K562 (cell line): Measurements from ENCODE around the gene MRPS31. TPM values are rescaled to one million over a fixed set of nuclear protein-coding genes. Genes with fewer than 3 reads are reported as not detected.

ENCODE experiments used
- ATAC-seq: fragments of 200-7000 bp; cut with Tn5 transposase; 3 replicates; pipeline ENCODE4 v1.9.1; 2020; ENCODE audit warnings: moderate library complexity
- BruUV-seq: library from RNA; stranded (reverse); fragments of 400-500 nt; replicated peaks from 2 replicates; lab custom pipeline; 2021; lab: Mats Ljungman, UMichigan
- CTCF ChIA-PET: fragments of 300-600 bp; formaldehyde crosslinking; extraction: SDS; loops from one replicate; lab custom pipeline; 2021; ENCODE audit warnings: low intra/inter-chr PET ratio; lab: Yijun Ruan, JAX
- POLR2A ChIA-PET: fragments of 300-600, 350-650 bp; sonication (Branson Sonifier 250); formaldehyde crosslinking; extraction: SDS; loops from one replicate; lab custom pipeline; 2021; ENCODE audit warnings: antibody characterized with exemption, inconsistent platforms; lab: Yijun Ruan, JAX
- DNase-seq, 4 experiments: peaks; one replicate each; pipeline versions ENCODE4 v3.0.0 to v3.0.0-alpha.2; 2011 to 2018; ENCODE audit warnings: low spot score in 3 of 4, mixed read lengths in 3 of 4; ENCODE audit errors: extremely low read depth in 1 of 4
- FAIRE-seq: peaks from 2 replicates; lab custom pipeline; 2011; peaks lifted over from hg19 to GRCh38; lab: Jason Lieb, UNC
- H2AFZ ChIP-seq: 2 replicates; pipeline ENCODE4 v1.6.0; 2011; ENCODE audit warnings: low read depth, low read length, control low read depth, inconsistent platforms
- H3K27ac ChIP-seq: fragments of 200-600 bp; 3 replicates; pipeline ENCODE4 v1.8.0; 2011; ENCODE audit warnings: low read depth, mild to moderate bottlenecking, control low read depth, inconsistent platforms, low read length, moderate library complexity, mixed read lengths; ENCODE audit errors: extremely low read depth
- H3K27me3 ChIP-seq, 2 experiments: fragments of 300-600 bp in 1 of 2; 2 replicates in 1 of 2; 3 replicates in 1 of 2; pipeline versions ENCODE4 v1.6.0 to v1.8.0; 2011; ENCODE audit warnings: inconsistent platforms in 2 of 2, low read length in 2 of 2, mild to moderate bottlenecking in 1 of 2, mixed read lengths in 1 of 2, moderate library complexity in 1 of 2; ENCODE audit not compliant: control insufficient read depth in 2 of 2, insufficient read depth in 2 of 2
- H3K36me3 ChIP-seq: fragments of 300-600 bp; 3 replicates; pipeline ENCODE4 v1.8.0; 2011; ENCODE audit warnings: mild to moderate bottlenecking, low read length, inconsistent platforms; ENCODE audit not compliant: control insufficient read depth, insufficient read depth
- H3K4me1 ChIP-seq, 2 experiments: fragments of 200-600 bp in 1 of 2; replicated peaks in 1 of 2; 2 replicates in 1 of 2; 3 replicates in 1 of 2; pipeline versions ENCODE4 v1.5.1 to v1.8.0; 2011; ENCODE audit warnings: inconsistent platforms in 2 of 2, low read length in 2 of 2, mild to moderate bottlenecking in 1 of 2, mixed read lengths in 1 of 2, moderate library complexity in 1 of 2; ENCODE audit not compliant: control insufficient read depth in 2 of 2, insufficient read depth in 2 of 2
- H3K4me2 ChIP-seq: 2 replicates; pipeline ENCODE4 v1.6.1; 2011; ENCODE audit warnings: low read length, control low read depth, inconsistent platforms, mixed read lengths; ENCODE audit not compliant: insufficient read depth
- H3K4me3 ChIP-seq: fragments of 200-600 bp; sonication (generic), shearing (Covaris generic); 2 replicates; pipeline ENCODE4 v1.5.1; 2016; ENCODE audit warnings: control low read depth, inconsistent platforms
- H3K79me2 ChIP-seq: fragments of 200-600 bp; 3 replicates; pipeline ENCODE4 v1.8.0; 2011; ENCODE audit warnings: low read length, inconsistent platforms; ENCODE audit not compliant: control insufficient read depth, insufficient read depth
- H3K9ac ChIP-seq, 2 experiments: 2 replicates each; pipeline versions ENCODE4 v1.6.0 to v1.6.1; 2011; ENCODE audit warnings: low read depth in 2 of 2, low read length in 2 of 2, control low read depth in 1 of 2, inconsistent platforms in 1 of 2, mild to moderate bottlenecking in 1 of 2, mixed read lengths in 1 of 2; ENCODE audit not compliant: insufficient read depth in 1 of 2
- H3K9me1 ChIP-seq: one replicate; pipeline ENCODE4 v1.6.0; 2011; ENCODE audit warnings: inconsistent platforms, mild to moderate bottlenecking, low read length, moderate library complexity; ENCODE audit not compliant: control insufficient read depth, insufficient read depth
- H3K9me3 ChIP-seq: replicated peaks from 2 replicates; pipeline ENCODE4 v1.5.1; 2011; ENCODE audit warnings: low read depth, low read length, inconsistent platforms; ENCODE audit not compliant: control insufficient read depth, insufficient read depth
- H4K20me1 ChIP-seq: replicated peaks from 2 replicates; pipeline ENCODE4 v1.6.1; 2011; ENCODE audit warnings: low read length, inconsistent platforms, mixed read lengths; ENCODE audit not compliant: control insufficient read depth, insufficient read depth
- KAT7 ChIP-seq: sonication (generic); formaldehyde crosslinking; IDR thresholded peaks from 2 replicates; pipeline ENCODE4 v1.8.0; 2022; ENCODE audit warnings: missing genetic modification reagents, mild to moderate bottlenecking, borderline replicate concordance
- MCM2 ChIP-seq: fragments of 450-650 bp; IDR thresholded peaks from 2 replicates; pipeline ENCODE4 v1.6.1; 2017; ENCODE audit warnings: low read depth, mild to moderate bottlenecking
- NELFE ChIP-seq: IDR thresholded peaks from 2 replicates; pipeline ENCODE4 v1.6.1; 2011; ENCODE audit warnings: mild to moderate bottlenecking; ENCODE audit not compliant: insufficient read depth, insufficient read length
- SRSF9 ChIP-seq: fragments of 200-400 bp; formaldehyde crosslinking; IDR thresholded peaks from 2 replicates; pipeline ENCODE4 v1.6.1; 2017; ENCODE audit warnings: low read depth, low read length, borderline replicate concordance
- WGBS: fragments of 100-300 bp; shearing (Covaris generic); methylation state at CpG from one replicate; pipeline ENCODE4 v1.1.6; 2016; ENCODE audit warnings: low coverage, mixed read lengths; ENCODE audit not compliant: insufficient coverage; ENCODE audit errors: missing lambda C conversion rate; 5-methylcytosine and 5-hydroxymethylcytosine counted together
- in situ Hi-C: fragments of 300-500 bp; cut with MboI; formaldehyde crosslinking; loops from 4 replicates; pipeline ENCODE4 v1.15.0; 2018; ENCODE audit warnings: inconsistent platforms, mixed read lengths
- intact Hi-C: fragments of 100-400 bp; cut with micrococcal nuclease; formaldehyde crosslinking; loops from 2 replicates; pipeline ENCODE4 v1.14.2; 2022
- polyA plus RNA-seq, 8 experiments: library from polyadenylated mRNA; depleted of rRNA in 4 of 8; stranded (reverse) in 5 of 8; unstranded in 3 of 8; fragments of >200 nt; fragmentation: Nextera tagmentation in 2 of 8; fragmentation: Illumina TruSeq in 1 of 8; extraction: Ambion mirVana in 2 of 8; extraction: Trizol in 1 of 8; gene quantifications; 2 replicates each; pipeline versions ENCODE4 v1.2.1 to v1.2.3, GENCODE V29; 2011 to 2014; ENCODE audit warnings: inconsistent platforms in 1 of 8, missing spikeins in 1 of 8
- total RNA-seq, 7 experiments: library from RNA; depleted of rRNA in 6 of 7; stranded (reverse); fragments of >200 nt in 6 of 7; fragmentation: Illumina TruSeq in 2 of 7; extraction: Trizol in 2 of 7; gene quantifications; 2 replicates each; pipeline versions ENCODE4 v1.2.1 to v1.2.3, GENCODE V29; 2011 to 2021; ENCODE audit warnings: low replicate concordance in 1 of 7
- TF ChIP-seq, protein P1 (sequence below): fragments of 250-450 bp; sonication (Bioruptor Pico); IDR thresholded peaks from 2 replicates; pipeline ENCODE4 v1.5.0; 2021
- TF ChIP-seq, protein P2 (sequence below): fragments of 150-350 bp; conservative IDR thresholded peaks from 2 replicates; pipeline ENCODE4 v1.6.1; 2014; ENCODE audit warnings: low read length
- TF ChIP-seq, protein P3 (sequence below): fragments of 250-450 bp; sonication (Bioruptor Pico); IDR thresholded peaks from 2 replicates; pipeline ENCODE4 v1.5.0; 2020; ENCODE audit warnings: mild to moderate bottlenecking, borderline replicate concordance
- TF ChIP-seq, protein P4 (sequence below): fragments of 250-450 bp; sonication (Bioruptor Pico); IDR thresholded peaks from 2 replicates; pipeline ENCODE4 v1.8.0; 2022; ENCODE audit warnings: inconsistent platforms
- TF ChIP-seq, protein P5 (sequence below): fragments of 450-650 bp; formaldehyde crosslinking; IDR thresholded peaks from 2 replicates; pipeline ENCODE4 v1.4.0; 2020; ENCODE audit warnings: mild to moderate bottlenecking, moderate library complexity

Gene MRPS31
- total and polyA plus RNA-seq, 9 of the 15 experiments (the other 6 are each of a cell fraction or from before 2014, with no cell fraction given), result 20.3 to 57.8 (median 37.1) TPM

DNA sequence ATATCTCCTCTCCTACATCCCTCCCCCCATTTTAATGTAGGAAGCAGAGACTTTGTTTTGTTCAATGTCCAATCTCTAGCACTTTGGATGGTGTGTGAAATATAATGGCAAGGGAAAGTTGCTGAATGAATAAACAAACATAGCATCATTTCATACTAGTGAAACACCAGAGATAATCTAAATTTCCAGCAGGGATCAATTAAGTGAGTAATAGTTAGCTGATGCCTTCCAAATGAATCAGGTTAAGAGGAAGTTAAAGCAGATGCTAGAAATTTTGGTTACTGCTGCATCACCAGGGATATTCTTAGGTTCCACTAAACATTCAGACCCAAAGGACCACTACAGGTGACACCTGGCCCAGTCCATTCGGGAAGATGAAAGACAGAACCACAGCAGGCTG is 8.1 kb downstream of the MRPS31 start (continued):
- TF ChIP-seq, protein P1, sequence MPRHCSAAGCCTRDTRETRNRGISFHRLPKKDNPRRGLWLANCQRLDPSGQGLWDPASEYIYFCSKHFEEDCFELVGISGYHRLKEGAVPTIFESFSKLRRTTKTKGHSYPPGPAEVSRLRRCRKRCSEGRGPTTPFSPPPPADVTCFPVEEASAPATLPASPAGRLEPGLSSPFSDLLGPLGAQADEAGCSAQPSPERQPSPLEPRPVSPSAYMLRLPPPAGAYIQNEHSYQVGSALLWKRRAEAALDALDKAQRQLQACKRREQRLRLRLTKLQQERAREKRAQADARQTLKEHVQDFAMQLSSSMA (CRISPR knock-in tag), result no peak

DNA sequence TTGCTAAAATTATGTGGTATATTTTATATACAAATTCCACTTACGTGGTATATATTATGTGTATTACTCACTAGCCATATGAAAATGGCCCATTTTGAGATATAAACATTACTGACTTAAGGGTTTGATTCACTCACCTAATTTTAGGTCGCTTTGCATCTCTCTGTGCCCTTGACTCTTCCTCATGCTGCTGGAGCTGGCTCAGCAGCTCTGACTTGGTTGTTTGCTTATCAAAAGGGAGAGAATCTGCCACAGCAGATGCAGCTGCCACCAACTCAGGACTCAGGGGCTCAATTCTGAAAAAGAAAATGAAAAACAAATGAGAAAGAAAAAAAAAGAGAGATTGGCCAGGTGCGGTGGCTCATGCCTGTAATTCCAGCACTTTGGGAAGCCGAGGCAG is 12.2 kb downstream of the MRPS31 start:
- Histone ChIP-seq H2AFZ (no peak overlapping the region), H3K27me3 (no peaks in the 10 kb centered on the region), H3K4me3 (no peak overlapping the region), H3K27ac (no peak overlapping the region), H3K4me2 (no peak overlapping the region), H3K9ac (no peak overlapping the region), H3K4me1 (no peaks in the 10 kb centered on the region), H3K9me1 (no peaks in the 10 kb centered on the region), H3K36me3 (peaks cover 36% of the 10 kb centered on the region; the same call in 2 of the 3 replicates), H3K9me3 (no peaks in the 10 kb centered on the region), H3K79me2 (no peaks in the 10 kb centered on the region), H4K20me1 (no peaks in the 10 kb centered on the region; the same call in 1 of the 2 replicates)
- BruUV-seq, result no TSS peak
- ChIA-PET POLR2A (no interaction called here), CTCF (no interaction called here)
- in situ Hi-C loops (no loop called here), intact Hi-C loops (no loop called here)
- no peak for ATAC-seq
- no peak for FAIRE-seq
- DNase-seq, result no peak
- 96% methylated on average over 4 of the region's 4 CpGs for WGBS
- no peak for TF ChIP-seq KAT7 (CRISPR knock-in tag)
- TF ChIP-seq, protein P2, sequence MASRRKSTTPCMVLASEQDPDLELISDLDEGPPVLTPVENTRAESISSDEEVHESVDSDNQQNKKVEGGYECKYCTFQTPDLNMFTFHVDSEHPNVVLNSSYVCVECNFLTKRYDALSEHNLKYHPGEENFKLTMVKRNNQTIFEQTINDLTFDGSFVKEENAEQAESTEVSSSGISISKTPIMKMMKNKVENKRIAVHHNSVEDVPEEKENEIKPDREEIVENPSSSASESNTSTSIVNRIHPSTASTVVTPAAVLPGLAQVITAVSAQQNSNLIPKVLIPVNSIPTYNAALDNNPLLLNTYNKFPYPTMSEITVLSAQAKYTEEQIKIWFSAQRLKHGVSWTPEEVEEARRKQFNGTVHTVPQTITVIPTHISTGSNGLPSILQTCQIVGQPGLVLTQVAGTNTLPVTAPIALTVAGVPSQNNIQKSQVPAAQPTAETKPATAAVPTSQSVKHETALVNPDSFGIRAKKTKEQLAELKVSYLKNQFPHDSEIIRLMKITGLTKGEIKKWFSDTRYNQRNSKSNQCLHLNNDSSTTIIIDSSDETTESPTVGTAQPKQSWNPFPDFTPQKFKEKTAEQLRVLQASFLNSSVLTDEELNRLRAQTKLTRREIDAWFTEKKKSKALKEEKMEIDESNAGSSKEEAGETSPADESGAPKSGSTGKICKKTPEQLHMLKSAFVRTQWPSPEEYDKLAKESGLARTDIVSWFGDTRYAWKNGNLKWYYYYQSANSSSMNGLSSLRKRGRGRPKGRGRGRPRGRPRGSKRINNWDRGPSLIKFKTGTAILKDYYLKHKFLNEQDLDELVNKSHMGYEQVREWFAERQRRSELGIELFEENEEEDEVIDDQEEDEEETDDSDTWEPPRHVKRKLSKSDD, result no peak
- TF ChIP-seq, protein P3, sequence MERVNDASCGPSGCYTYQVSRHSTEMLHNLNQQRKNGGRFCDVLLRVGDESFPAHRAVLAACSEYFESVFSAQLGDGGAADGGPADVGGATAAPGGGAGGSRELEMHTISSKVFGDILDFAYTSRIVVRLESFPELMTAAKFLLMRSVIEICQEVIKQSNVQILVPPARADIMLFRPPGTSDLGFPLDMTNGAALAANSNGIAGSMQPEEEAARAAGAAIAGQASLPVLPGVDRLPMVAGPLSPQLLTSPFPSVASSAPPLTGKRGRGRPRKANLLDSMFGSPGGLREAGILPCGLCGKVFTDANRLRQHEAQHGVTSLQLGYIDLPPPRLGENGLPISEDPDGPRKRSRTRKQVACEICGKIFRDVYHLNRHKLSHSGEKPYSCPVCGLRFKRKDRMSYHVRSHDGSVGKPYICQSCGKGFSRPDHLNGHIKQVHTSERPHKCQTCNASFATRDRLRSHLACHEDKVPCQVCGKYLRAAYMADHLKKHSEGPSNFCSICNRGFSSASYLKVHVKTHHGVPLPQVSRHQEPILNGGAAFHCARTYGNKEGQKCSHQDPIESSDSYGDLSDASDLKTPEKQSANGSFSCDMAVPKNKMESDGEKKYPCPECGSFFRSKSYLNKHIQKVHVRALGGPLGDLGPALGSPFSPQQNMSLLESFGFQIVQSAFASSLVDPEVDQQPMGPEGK (CRISPR knock-in tag), result no peak
- TF ChIP-seq SRSF9, result no peak
- no peak for TF ChIP-seq NELFE
- no peak for TF ChIP-seq MCM2
- TF ChIP-seq, protein P4, sequence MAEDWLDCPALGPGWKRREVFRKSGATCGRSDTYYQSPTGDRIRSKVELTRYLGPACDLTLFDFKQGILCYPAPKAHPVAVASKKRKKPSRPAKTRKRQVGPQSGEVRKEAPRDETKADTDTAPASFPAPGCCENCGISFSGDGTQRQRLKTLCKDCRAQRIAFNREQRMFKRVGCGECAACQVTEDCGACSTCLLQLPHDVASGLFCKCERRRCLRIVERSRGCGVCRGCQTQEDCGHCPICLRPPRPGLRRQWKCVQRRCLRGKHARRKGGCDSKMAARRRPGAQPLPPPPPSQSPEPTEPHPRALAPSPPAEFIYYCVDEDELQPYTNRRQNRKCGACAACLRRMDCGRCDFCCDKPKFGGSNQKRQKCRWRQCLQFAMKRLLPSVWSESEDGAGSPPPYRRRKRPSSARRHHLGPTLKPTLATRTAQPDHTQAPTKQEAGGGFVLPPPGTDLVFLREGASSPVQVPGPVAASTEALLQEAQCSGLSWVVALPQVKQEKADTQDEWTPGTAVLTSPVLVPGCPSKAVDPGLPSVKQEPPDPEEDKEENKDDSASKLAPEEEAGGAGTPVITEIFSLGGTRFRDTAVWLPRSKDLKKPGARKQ (CRISPR knock-in tag), result no peak
- TF ChIP-seq, protein P5, sequence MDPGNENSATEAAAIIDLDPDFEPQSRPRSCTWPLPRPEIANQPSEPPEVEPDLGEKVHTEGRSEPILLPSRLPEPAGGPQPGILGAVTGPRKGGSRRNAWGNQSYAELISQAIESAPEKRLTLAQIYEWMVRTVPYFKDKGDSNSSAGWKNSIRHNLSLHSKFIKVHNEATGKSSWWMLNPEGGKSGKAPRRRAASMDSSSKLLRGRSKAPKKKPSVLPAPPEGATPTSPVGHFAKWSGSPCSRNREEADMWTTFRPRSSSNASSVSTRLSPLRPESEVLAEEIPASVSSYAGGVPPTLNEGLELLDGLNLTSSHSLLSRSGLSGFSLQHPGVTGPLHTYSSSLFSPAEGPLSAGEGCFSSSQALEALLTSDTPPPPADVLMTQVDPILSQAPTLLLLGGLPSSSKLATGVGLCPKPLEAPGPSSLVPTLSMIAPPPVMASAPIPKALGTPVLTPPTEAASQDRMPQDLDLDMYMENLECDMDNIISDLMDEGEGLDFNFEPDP (CRISPR knock-in tag), result no peak
